Measurements from ENCODE around the gene FLRT3.

GRCh38 chr20:14344746-14345145 lies 7.3 kb upstream of the FLRT3 start:
- no peak for TF ChIP-seq GATA2 (IDR thresholded peaks at IDR 0.05; ENCODE audit: low read depth, low read length)
- TF ChIP-seq GATA3 (IDR thresholded peaks at IDR 0.05; ENCODE audit: low read depth, low read length), result no peak
